ENCODE data around the gene CAMK2A. TPM values are rescaled to one million over a fixed set of nuclear protein-coding genes. Genes with fewer than 3 reads are reported as not detected.

The CAMK2A gene
- total and polyA plus RNA-seq, 9 donors = 0.12 to 1.3 (median 0.62) TPM

- H3K36me3 ChIP-seq = no peaks in the 10 kb centered on the region
- H3K4me3 ChIP-seq = no peak overlapping the region
- H3K9me3 ChIP-seq = no peaks in the 10 kb centered on the region
- WGBS, 3 donors = 83 to 94% (median 89%) methylated on average over 6 of the region's 6 CpGs
- H3K27ac ChIP-seq = no peak overlapping the region
- H3K27me3 ChIP-seq = no peaks in the 10 kb centered on the region
- peaks cover 3% of the 10 kb centered on the region for H3K4me1 ChIP-seq (ENCODE audit: insufficient read depth)
- intact Hi-C loops (cut with DNase I) = loop anchor here in 1 of 4 donors (5.0 kb wide), 1 partner anchor 42 kb away; no protein-coding TSS in a partner anchor
- no peak for DNase-seq
- no peak for TF ChIP-seq POLR2A (IDR thresholded peaks at IDR 0.05)
- TF ChIP-seq, protein P1, sequence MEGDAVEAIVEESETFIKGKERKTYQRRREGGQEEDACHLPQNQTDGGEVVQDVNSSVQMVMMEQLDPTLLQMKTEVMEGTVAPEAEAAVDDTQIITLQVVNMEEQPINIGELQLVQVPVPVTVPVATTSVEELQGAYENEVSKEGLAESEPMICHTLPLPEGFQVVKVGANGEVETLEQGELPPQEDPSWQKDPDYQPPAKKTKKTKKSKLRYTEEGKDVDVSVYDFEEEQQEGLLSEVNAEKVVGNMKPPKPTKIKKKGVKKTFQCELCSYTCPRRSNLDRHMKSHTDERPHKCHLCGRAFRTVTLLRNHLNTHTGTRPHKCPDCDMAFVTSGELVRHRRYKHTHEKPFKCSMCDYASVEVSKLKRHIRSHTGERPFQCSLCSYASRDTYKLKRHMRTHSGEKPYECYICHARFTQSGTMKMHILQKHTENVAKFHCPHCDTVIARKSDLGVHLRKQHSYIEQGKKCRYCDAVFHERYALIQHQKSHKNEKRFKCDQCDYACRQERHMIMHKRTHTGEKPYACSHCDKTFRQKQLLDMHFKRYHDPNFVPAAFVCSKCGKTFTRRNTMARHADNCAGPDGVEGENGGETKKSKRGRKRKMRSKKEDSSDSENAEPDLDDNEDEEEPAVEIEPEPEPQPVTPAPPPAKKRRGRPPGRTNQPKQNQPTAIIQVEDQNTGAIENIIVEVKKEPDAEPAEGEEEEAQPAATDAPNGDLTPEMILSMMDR (IDR thresholded peaks at IDR 0.05) = no peak
- TF ChIP-seq EP300 (IDR thresholded peaks at IDR 0.05) = no peak
Measured at GRCh38 chr5:150174285-150174684, 115.3 kb downstream of the CAMK2A start.

GRCh38 chr5:150173161-150173560, 116.4 kb downstream of the CAMK2A start:
- H3K4me1 ChIP-seq (ENCODE audit: insufficient read depth) = peaks cover 3% of the 10 kb centered on the region
- H3K36me3 ChIP-seq = no peaks in the 10 kb centered on the region
- 89 to 95% (median 90%) methylated on average over 3 of the region's 3 CpGs for WGBS, 3 donors
- no peaks in the 10 kb centered on the region for H3K9me3 ChIP-seq
- H3K4me3 ChIP-seq = no peak overlapping the region
- DNase-seq = no peak
- TF ChIP-seq POLR2A (IDR thresholded peaks at IDR 0.05) = no peak
- no peak for TF ChIP-seq EP300 (IDR thresholded peaks at IDR 0.05)
- TF ChIP-seq, protein P1 (IDR thresholded peaks at IDR 0.05) = no peak
- no peaks in the 10 kb centered on the region for H3K27me3 ChIP-seq
- intact Hi-C loops (cut with DNase I) = loop anchor here in 1 of 4 donors (5.0 kb wide), 1 partner anchor 41 kb away; no protein-coding TSS in a partner anchor
- H3K27ac ChIP-seq = no peak overlapping the region

- Histone ChIP-seq H3K4me3 (no peak overlapping the region), H3K9me3 (no peaks in the 10 kb centered on the region), H3K4me1 (ENCODE audit: insufficient read depth) (peaks cover 3% of the 10 kb centered on the region), H3K36me3 (no peaks in the 10 kb centered on the region), H3K27me3 (no peaks in the 10 kb centered on the region), H3K27ac (no peak overlapping the region)
- no peak for TF ChIP-seq POLR2A (IDR thresholded peaks at IDR 0.05)
- TF ChIP-seq EP300 (IDR thresholded peaks at IDR 0.05) = no peak
- TF ChIP-seq, protein P1 (IDR thresholded peaks at IDR 0.05) = no peak
- WGBS, 3 donors = 77 to 89% (median 89%) methylated on average over 4 of the region's 4 CpGs
- intact Hi-C loops (cut with DNase I) = loop anchor here in 1 of 4 donors (5.0 kb wide), 1 partner anchor 40 kb away; no protein-coding TSS in a partner anchor
- DNase-seq = no peak
Measured at GRCh38 chr5:150172556-150172955, 117.0 kb downstream of the CAMK2A start.

GRCh38 chr5:150172145-150172544, 117.4 kb downstream of the CAMK2A start:
- 73 to 85% (median 79%) methylated on average over 1 of the region's 1 CpG for WGBS, 3 donors
- TF ChIP-seq, protein P1 (IDR thresholded peaks at IDR 0.05) = no peak
- TF ChIP-seq POLR2A (IDR thresholded peaks at IDR 0.05) (no peak), EP300 (IDR thresholded peaks at IDR 0.05) (no peak)
- intact Hi-C loops (cut with DNase I) = loop anchor here in 1 of 4 donors (5.0 kb wide), 1 partner anchor 40 kb away; no protein-coding TSS in a partner anchor

More at GRCh38 chr5:150172145-150172544, 117.4 kb downstream of the CAMK2A start:
- no peak overlapping the region for H3K4me3 ChIP-seq
- no peak for DNase-seq
- peaks cover 3% of the 10 kb centered on the region for H3K4me1 ChIP-seq (ENCODE audit: insufficient read depth)
- no peaks in the 10 kb centered on the region for H3K9me3 ChIP-seq
- no peaks in the 10 kb centered on the region for H3K27me3 ChIP-seq
- no peak overlapping the region for H3K27ac ChIP-seq
- H3K36me3 ChIP-seq = no peaks in the 10 kb centered on the region

Other genes with a start within 250 kb of the CAMK2A start
- gene CSF1R, start 203.2 kb downstream of the CAMK2A start, total RNA-seq = 10 to 100 TPM in 5 of 7 donors, 1 to 10 TPM in 2; 7.6 to 25.3 (median 16.4) TPM
- 10 to 100 TPM in 1 of 2 donors, 1 to 10 TPM in 1; 8.1 to 41.9 TPM for gene CSF1R, start 203.2 kb downstream of the CAMK2A start, polyA plus RNA-seq
- gene PDGFRB, start 133.9 kb downstream of the CAMK2A start, total RNA-seq = 100 to 1,000 TPM; 102 to 302 (median 212) TPM
- gene PDGFRB, start 133.9 kb downstream of the CAMK2A start, polyA plus RNA-seq = 100 to 1,000 TPM; 111 to 183 TPM
- 1 to 10 TPM in 1 of 7 donors, under 1 TPM in 6; 0.23 to 1.4 (median 0.66) TPM for gene CDX1, start 123.0 kb downstream of the CAMK2A start, total RNA-seq
- gene CDX1, start 123.0 kb downstream of the CAMK2A start, polyA plus RNA-seq = under 1 TPM; 0.18 to 0.44 TPM
- not detected for gene SLC6A7, start 99.7 kb downstream of the CAMK2A start, total RNA-seq
- under 1 TPM in 1 of 2 donors, not detected in 1; 0.02 TPM for gene SLC6A7, start 99.7 kb downstream of the CAMK2A start, polyA plus RNA-seq
- gene ARSI, start 13.1 kb upstream of the CAMK2A start, total RNA-seq = 1 to 10 TPM in 4 of 7 donors, under 1 TPM in 3; 0.15 to 1.4 (median 1.1) TPM
- gene ARSI, start 13.1 kb upstream of the CAMK2A start, polyA plus RNA-seq = under 1 TPM; 0.35 to 0.63 TPM
- 10 to 100 TPM; 16.9 to 38.3 (median 31.2) TPM for gene TCOF1, start 67.9 kb upstream of the CAMK2A start, total RNA-seq
- gene TCOF1, start 67.9 kb upstream of the CAMK2A start, polyA plus RNA-seq = 10 to 100 TPM; 16.7 to 25.4 TPM
- gene CD74, start 123.1 kb upstream of the CAMK2A start, total RNA-seq = 100 to 1,000 TPM in 6 of 7 donors, 10 to 100 TPM in 1; 96.9 to 750 (median 384) TPM
- 1,000 to 10,000 TPM in 1 of 2 donors, 100 to 1,000 TPM in 1; 280 to 1,292 TPM for gene CD74, start 123.1 kb upstream of the CAMK2A start, polyA plus RNA-seq
- gene RPS14, start 160.0 kb upstream of the CAMK2A start, total RNA-seq = 1,000 to 10,000 TPM; 2,727 to 9,295 (median 4,211) TPM
- gene RPS14, start 160.0 kb upstream of the CAMK2A start, polyA plus RNA-seq = 1,000 to 10,000 TPM; 2,234 to 8,183 TPM
- gene NDST1, start 218.4 kb upstream of the CAMK2A start, total RNA-seq = 100 to 1,000 TPM in 3 of 7 donors, 10 to 100 TPM in 4; 31.0 to 139 (median 92.8) TPM
- gene NDST1, start 218.4 kb upstream of the CAMK2A start, polyA plus RNA-seq = 10 to 100 TPM; 31.8 to 44.1 TPM